Duodenal mucosa (tissue), 2 donors: ENCODE measurements around the gene TMEM200B.
"Not testable (repeated sequence)": the region's sequence is repeated elsewhere in the genome, so short reads cannot be mapped to it uniquely, and the experiment has no call there.

Experiments used
- H3K27ac ChIP-seq: one replicate; pipeline ENCODE4 v1.7.0; 2013; ENCODE audit warnings: low read depth, low read length
- H3K27me3 ChIP-seq, 2 donors: one replicate each; pipeline ENCODE4 v1.7.0; 2013; ENCODE audit warnings: low read length in 2 of 2, control low read depth in 1 of 2; ENCODE audit not compliant: insufficient read depth in 2 of 2, control insufficient read depth in 1 of 2
- H3K36me3 ChIP-seq, 2 donors: one replicate each; pipeline ENCODE4 v1.7.0; 2013; ENCODE audit warnings: low read length in 2 of 2, control low read depth in 1 of 2; ENCODE audit not compliant: insufficient read depth in 2 of 2, control insufficient read depth in 1 of 2
- H3K4me1 ChIP-seq, 2 donors: one replicate each; pipeline ENCODE4 v1.7.0; 2013; ENCODE audit warnings: low read length in 2 of 2, control low read depth in 1 of 2; ENCODE audit not compliant: insufficient read depth in 2 of 2, control insufficient read depth in 1 of 2
- H3K4me3 ChIP-seq, 2 donors: one replicate each; pipeline ENCODE4 v1.7.0; 2013; ENCODE audit warnings: low read length in 2 of 2, low read depth in 1 of 2
- H3K9ac ChIP-seq, 2 donors: one replicate each; pipeline ENCODE4 v1.7.0; 2013; ENCODE audit warnings: low read length in 2 of 2, low read depth in 1 of 2
- H3K9me3 ChIP-seq, 2 donors: one replicate each; pipeline ENCODE4 v1.7.0; 2013; ENCODE audit warnings: low read length in 2 of 2, control low read depth in 1 of 2; ENCODE audit not compliant: control insufficient read depth in 1 of 2

The TMEM200B gene

DNA sequence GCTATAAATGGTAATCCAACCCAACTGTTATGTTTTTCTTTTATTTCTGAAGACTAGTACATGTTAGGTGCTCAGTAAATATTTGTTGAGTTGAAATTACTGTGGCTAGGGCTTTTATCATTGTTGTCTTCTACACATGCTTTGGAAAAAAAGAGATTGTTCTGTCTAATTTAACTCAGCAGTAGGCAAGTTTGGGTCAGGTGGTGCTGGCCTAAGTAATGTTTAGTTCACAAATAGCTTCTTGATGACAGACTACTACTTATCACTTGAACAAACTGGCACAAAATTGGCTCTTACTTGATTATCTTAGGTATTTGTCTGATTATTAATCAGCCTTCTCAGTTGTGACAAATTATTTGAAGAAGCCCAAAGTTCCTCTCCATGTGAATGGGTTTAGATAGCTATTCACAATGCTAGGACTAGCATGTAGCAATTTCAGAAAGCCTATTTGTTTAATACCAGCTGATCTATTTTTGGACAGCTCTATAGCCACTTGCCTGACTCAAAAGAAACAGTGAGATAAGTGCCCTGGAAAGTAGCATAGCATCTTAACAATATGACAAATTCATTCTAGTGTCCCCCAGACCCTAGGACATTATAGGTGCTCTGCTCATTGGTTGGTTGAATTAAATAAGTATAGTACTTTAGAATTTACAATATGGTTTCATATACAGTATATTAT is 32.6 kb downstream of the TMEM200B start:
- peaks cover 0 to 3% of the 10 kb centered on the region in 2 donors for H3K36me3 ChIP-seq
- no peak overlapping the region for H3K9ac ChIP-seq
- no peak overlapping the region for H3K27ac ChIP-seq

DNA sequence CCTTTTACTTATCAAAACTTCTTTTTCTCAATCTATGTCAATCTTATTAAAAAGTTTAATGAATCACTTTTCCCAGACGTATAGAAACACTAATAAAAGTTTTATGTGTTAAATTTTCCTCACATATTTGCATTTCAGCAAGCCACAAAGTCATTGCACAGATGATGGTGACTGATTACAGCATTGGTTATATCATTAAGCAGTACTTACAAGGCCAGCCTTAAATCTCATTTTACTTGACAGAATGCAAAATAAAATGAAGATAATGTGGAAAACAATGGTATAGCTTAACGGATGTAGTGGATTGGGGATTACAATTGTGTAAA is 39.5 kb downstream of the TMEM200B start:
- no peak overlapping the region for H3K9ac ChIP-seq
- H3K27ac ChIP-seq = no peak overlapping the region
- no peaks in the 10 kb centered on the region for H3K36me3 ChIP-seq
- no peaks in the 10 kb centered on the region for H3K9me3 ChIP-seq
- H3K4me1 ChIP-seq = no peaks in the 10 kb centered on the region
- H3K27me3 ChIP-seq = no peaks in the 10 kb centered on the region
- no peak overlapping the region for H3K4me3 ChIP-seq

More for the DNA sequence above, 32.6 kb downstream of the TMEM200B start:
- Histone ChIP-seq H3K4me1 (no peaks in the 10 kb centered on the region), H3K4me3 (no peak overlapping the region), H3K9me3 (no peaks in the 10 kb centered on the region), H3K27me3 (no peaks in the 10 kb centered on the region)

DNA sequence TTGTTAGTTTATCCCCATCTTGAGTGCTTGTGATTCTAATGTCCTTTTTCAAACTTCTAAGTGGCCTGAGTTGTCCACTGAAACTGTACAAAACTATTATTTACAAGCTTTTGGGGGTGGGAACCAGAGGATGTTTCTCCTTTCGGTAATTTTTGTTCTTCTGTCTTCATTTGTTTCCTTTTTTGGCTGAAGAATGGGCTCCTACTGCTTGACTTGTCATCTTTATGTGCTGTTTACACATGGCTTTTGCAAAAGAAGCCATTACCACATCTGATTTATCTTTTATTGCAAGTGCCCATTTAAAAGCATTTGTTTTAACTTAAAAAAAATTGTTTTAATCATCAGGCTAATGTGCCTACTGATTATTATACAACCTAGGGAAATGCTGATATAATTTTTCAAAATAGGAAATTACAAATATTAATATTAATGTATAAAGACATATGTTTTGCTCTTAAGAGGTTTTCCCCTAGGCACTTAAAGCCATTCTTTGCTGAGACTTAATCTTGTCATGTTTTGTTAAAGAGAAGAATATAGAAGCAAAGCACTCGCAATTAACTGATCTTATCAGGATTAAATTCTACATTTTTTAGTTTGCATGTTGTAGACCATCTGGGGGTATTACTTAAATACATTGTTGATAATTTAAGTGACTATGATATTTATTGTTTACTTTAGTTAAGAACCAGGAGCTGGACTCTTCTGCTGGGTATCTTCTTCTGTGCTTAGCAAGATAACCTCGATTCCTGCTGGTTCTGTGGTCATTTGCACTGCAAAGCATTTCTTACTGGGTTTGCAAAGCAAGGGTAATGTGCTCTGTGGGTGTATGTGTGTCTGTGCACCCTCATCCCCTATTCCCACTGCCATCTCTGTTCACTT is 40.1 kb downstream of the TMEM200B start:
- Histone ChIP-seq H3K4me3 (no peak overlapping the region), H3K9me3 (no peaks in the 10 kb centered on the region), H3K36me3 (no peaks in the 10 kb centered on the region), H3K27ac (no peak overlapping the region), H3K27me3 (no peaks in the 10 kb centered on the region), H3K9ac (no peak overlapping the region), H3K4me1 (no peaks in the 10 kb centered on the region)

DNA sequence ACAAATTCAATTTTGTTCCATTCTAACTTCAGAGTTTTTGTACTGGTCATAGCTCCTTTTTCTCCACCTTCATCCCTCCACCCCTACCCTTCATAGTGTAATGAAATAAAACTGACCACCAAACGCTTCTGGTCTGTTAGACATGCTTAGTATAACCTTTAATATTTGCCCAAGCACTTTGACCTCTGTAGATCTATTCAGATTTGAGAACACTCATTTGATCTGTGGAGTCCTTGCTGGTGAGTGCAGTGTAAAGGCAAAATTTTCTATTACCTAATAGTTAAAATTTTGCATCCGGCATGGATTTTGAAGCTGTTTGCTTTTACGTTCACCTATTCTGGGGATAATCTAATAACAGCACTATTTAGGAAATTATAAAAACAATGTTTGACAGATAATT is 41.2 kb downstream of the TMEM200B start:
- Histone ChIP-seq H3K36me3 (no peaks in the 10 kb centered on the region), H3K4me1 (no peaks in the 10 kb centered on the region), H3K4me3 (no peak overlapping the region), H3K9me3 (no peaks in the 10 kb centered on the region), H3K9ac (no peak overlapping the region), H3K27me3 (no peaks in the 10 kb centered on the region), H3K27ac (no peak overlapping the region)

DNA sequence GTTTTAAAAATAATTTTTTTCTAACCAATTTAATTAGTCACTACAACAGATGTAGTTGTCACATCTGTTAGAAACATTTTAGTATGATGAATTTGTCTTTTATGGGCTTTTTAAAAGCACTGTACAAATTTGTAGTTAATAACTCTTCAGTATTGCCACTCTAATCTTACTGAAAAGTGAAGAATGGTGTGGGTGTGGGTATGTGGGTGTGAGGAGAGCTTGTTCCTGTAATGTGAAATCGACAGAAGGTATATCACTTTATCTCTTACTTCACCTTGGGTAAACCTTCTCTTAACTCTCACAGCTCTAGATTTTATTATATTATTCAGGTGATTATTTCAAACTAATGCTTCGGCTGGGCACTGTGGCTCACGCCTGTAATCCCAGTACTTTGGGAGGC is 42.5 kb downstream of the TMEM200B start:
- H3K27me3 ChIP-seq = no peaks in the 10 kb centered on the region

DNA sequence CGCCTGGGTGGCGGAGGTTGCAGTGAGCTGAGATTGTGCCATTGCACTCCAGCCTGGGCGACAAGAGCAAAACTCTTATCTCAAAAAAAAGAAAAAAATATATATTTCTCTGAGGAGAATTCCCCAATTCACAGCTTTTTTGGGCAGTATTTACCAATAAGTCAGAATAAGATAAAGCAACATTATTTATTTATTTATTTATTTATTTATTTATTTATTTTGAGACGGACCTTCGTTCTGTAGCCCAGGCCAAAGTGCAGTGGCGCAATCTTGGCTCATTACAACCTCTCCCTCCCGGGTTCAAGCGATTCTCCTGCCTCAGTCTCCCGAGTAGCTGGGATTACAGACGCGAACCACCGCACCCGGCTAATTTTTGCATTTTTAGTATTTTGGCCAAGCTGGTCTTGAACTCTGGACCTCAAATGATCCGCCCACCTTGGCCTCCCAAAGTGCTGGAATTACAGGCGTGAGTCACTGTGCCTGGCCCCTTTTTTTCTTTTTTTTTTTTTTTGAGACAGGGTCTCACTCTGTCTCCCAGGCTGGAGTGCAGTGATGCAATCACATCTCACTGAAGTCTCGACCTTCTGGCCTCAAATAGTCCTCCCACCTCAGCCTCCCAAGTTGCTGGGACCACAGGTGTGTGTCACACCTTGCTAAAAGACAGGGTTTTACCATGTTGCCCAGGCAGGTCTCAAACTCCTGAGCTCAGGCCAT is 43.6 kb downstream of the TMEM200B start:
- not testable (repeated sequence) for H3K27me3 ChIP-seq, H3K9me3 ChIP-seq, H3K9ac ChIP-seq, H3K4me1 ChIP-seq, H3K4me3 ChIP-seq, H3K27ac ChIP-seq, H3K36me3 ChIP-seq

More for the DNA sequence above, 42.5 kb downstream of the TMEM200B start:
- Histone ChIP-seq H3K9ac (no peak overlapping the region), H3K36me3 (no peaks in the 10 kb centered on the region), H3K4me3 (no peak overlapping the region), H3K4me1 (no peaks in the 10 kb centered on the region), H3K27ac (no peak overlapping the region), H3K9me3 (no peaks in the 10 kb centered on the region)

DNA sequence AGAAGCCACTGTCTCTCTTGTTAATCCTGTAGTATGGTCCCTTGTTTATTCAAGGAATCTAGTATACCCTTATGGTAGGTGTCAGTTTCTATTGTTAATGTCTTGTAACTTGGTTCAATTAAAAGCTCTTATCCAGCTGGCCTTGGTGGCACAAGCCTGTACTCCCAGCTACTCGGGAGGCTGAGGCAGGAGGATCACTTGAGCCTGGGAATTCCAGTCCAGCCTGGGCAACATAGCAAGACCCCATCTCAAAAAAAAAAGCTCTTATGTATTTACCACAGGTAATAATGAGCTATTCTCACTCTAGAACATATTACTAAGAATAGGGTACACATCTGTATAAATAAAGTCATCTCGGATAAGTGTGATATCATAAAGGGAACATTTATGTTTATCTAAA is 46.5 kb downstream of the TMEM200B start:
- Histone ChIP-seq H3K4me1 (no peaks in the 10 kb centered on the region), H3K9me3 (no peaks in the 10 kb centered on the region), H3K9ac (no peak overlapping the region), H3K36me3 (no peaks in the 10 kb centered on the region), H3K27ac (no peak overlapping the region), H3K27me3 (no peaks in the 10 kb centered on the region), H3K4me3 (no peak overlapping the region)
